Mucosa of stomach (tissue), 1 donor: ENCODE data around the gene KIAA0319L.
"Not testable (repeated sequence)": the region's sequence is repeated elsewhere in the genome, so short reads cannot be mapped to it uniquely, and the experiment has no call there.

Experiments
- H3K27me3 ChIP-seq: one replicate; pipeline ENCODE4 v1.7.0; 2013; ENCODE audit warnings: mild to moderate bottlenecking, low read length; ENCODE audit not compliant: control insufficient read depth, insufficient read depth
- H3K36me3 ChIP-seq: one replicate; pipeline ENCODE4 v1.7.0; 2013; ENCODE audit warnings: low read length; ENCODE audit not compliant: control insufficient read depth, insufficient read depth
- H3K4me1 ChIP-seq: one replicate; pipeline ENCODE4 v1.7.0; 2013; ENCODE audit warnings: mild to moderate bottlenecking, low read length; ENCODE audit not compliant: control insufficient read depth, insufficient read depth
- H3K4me3 ChIP-seq: one replicate; pipeline ENCODE4 v1.7.0; 2013; ENCODE audit warnings: low read length
- H3K9ac ChIP-seq: one replicate; pipeline ENCODE4 v1.7.0; 2013; ENCODE audit warnings: mild to moderate bottlenecking, low read length, moderate library complexity
- H3K9me3 ChIP-seq: one replicate; pipeline ENCODE4 v1.7.0; 2013; ENCODE audit warnings: mild to moderate bottlenecking, low read length, moderate library complexity; ENCODE audit not compliant: control insufficient read depth
- donor health status: Pancreatic carcinoma.

Gene KIAA0319L

DNA sequence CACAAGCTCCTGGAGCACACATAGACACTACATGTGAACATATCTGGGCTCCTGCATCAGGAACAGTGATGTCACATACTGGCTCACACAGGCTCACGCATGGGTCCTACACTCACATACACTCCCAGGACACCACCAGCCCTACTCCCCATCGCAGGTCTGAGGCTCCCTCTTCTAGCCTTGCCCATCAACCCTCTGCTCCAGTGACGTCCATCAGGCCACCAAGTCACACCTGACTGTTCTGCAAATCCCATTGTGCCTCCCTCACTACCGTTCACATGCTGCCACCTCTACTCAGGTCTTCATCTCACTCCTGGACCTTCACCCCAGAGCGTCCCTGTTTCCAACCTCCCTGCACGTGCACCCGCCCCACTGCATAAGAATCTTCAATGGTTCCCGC lies 34.0 kb upstream of the KIAA0319L start:
- no peaks in the 10 kb centered on the region for H3K4me1 ChIP-seq
- no peaks in the 10 kb centered on the region for H3K9me3 ChIP-seq
- H3K4me3 ChIP-seq = no peak overlapping the region
- no peak overlapping the region for H3K9ac ChIP-seq
- H3K36me3 ChIP-seq = no peaks in the 10 kb centered on the region
- no peaks in the 10 kb centered on the region for H3K27me3 ChIP-seq

- Histone ChIP-seq H3K9ac (no peak overlapping the region), H3K36me3 (no peaks in the 10 kb centered on the region), H3K27me3 (no peaks in the 10 kb centered on the region), H3K9me3 (no peaks in the 10 kb centered on the region), H3K4me1 (no peaks in the 10 kb centered on the region), H3K4me3 (no peak overlapping the region)
Measured at GRCh38 chr1:35590476-35591040, 33.4 kb upstream of the KIAA0319L start.

GRCh38 chr1:35589516-35590427 lies 32.6 kb upstream of the KIAA0319L start:
- no peak overlapping the region for H3K4me3 ChIP-seq
- H3K9me3 ChIP-seq = no peaks in the 10 kb centered on the region
- H3K4me1 ChIP-seq = no peaks in the 10 kb centered on the region
- H3K9ac ChIP-seq = no peak overlapping the region
- no peaks in the 10 kb centered on the region for H3K36me3 ChIP-seq
- H3K27me3 ChIP-seq = no peaks in the 10 kb centered on the region

GRCh38 chr1:35588197-35588910 lies 31.2 kb upstream of the KIAA0319L start:
- Histone ChIP-seq H3K9ac (no peak overlapping the region), H3K4me1 (no peaks in the 10 kb centered on the region), H3K4me3 (no peak overlapping the region), H3K36me3 (no peaks in the 10 kb centered on the region), H3K27me3 (no peaks in the 10 kb centered on the region), H3K9me3 (no peaks in the 10 kb centered on the region)

DNA sequence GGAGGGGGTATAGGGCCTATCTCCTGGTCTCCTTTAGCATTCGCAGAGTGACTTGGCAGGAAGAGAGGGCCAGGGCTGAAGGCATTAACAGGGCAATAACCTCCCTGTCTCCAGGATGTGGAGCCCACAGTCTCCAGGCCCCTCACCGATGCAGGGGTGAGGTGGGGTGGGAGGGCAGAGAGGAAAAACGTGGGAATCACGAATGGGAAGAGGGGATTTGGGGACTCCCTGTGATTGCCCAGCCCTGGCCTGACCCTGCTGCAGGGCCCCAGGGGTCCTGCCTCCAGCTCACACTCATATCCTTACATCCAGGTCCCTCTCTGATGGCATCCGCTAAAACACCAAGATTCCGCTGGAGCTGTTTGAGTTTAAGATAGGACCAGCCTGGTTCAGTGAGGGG lies 30.5 kb upstream of the KIAA0319L start:
- no peaks in the 10 kb centered on the region for H3K4me1 ChIP-seq
- H3K36me3 ChIP-seq = no peaks in the 10 kb centered on the region
- no peak overlapping the region for H3K4me3 ChIP-seq
- H3K9me3 ChIP-seq = no peaks in the 10 kb centered on the region
- no peak overlapping the region for H3K9ac ChIP-seq
- H3K27me3 ChIP-seq = no peaks in the 10 kb centered on the region

DNA sequence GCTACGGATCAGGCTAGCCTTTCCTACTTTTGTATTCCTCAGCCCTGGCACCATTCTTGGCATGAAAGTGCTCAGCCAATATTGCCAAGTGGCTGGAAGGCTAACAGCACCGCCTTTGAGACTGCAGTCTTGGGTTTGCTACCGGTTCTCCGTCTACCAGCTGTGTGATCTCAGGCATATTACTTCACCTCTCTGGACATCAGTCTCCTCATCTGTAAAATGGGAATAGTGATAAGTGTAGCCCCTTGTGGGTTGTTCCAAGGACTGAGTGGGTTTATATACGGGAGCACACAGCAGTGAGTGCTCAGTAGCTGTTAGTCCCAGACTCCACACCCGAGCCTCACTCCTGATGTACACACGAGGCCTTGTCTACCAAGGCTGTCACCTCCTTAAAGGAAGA lies 29.6 kb upstream of the KIAA0319L start:
- Histone ChIP-seq H3K27me3 (no peaks in the 10 kb centered on the region), H3K9ac (no peak overlapping the region), H3K36me3 (no peaks in the 10 kb centered on the region), H3K9me3 (no peaks in the 10 kb centered on the region), H3K4me1 (no peaks in the 10 kb centered on the region), H3K4me3 (no peak overlapping the region)

DNA sequence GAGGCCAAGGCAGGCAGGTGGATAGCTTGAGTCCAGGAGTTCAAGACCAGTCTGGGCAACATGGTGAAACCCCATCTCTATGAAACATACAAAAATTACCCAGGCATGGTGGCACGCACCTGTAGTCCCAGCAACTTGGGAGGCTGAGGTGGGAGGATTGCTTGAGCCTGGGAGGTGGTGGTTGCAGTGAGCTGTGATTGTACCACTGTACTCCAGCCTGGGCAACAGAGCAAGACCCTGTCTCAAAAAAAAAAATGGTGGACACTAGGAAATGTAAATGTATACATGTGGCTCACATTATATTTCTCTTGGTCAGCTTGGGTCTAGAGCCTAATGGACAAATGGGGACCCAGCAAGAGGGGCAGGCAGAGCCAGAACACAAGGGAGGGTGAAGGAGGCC lies 28.6 kb upstream of the KIAA0319L start:
- H3K4me3 ChIP-seq, H3K27me3 ChIP-seq, H3K9me3 ChIP-seq, H3K4me1 ChIP-seq, H3K9ac ChIP-seq, H3K36me3 ChIP-seq: not testable (repeated sequence)

- no peak overlapping the region for H3K9ac ChIP-seq
- no peaks in the 10 kb centered on the region for H3K27me3 ChIP-seq
- H3K4me3 ChIP-seq = no peak overlapping the region
- no peaks in the 10 kb centered on the region for H3K4me1 ChIP-seq
- H3K36me3 ChIP-seq = no peaks in the 10 kb centered on the region
- H3K9me3 ChIP-seq = no peaks in the 10 kb centered on the region
Measured at GRCh38 chr1:35585281-35585680, 28.1 kb upstream of the KIAA0319L start.

DNA sequence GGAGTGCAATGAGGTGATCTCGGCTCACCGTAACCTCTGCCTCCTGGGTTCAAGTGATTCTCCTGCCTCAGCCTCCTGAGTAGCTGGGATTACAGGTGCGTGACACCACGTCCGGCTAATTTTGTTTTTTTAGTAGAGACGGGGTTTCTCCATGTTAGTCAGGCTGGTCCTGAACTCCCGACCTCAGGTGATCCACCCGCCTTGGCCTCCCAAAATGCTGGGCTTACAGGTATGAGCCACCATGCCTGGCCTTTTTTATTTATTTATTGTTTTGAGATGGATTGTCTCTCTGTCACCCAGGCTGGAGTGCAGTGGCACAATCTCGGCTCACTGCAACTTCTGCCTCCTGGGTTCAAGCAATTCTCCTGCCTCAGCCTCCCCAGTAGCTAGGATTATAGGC lies 24.4 kb upstream of the KIAA0319L start:
- H3K9me3 ChIP-seq, H3K36me3 ChIP-seq, H3K4me3 ChIP-seq, H3K9ac ChIP-seq: not testable (repeated sequence)
- peaks cover 20% of the 10 kb centered on the region for H3K27me3 ChIP-seq
- H3K4me1 ChIP-seq = peaks cover 13% of the 10 kb centered on the region

DNA sequence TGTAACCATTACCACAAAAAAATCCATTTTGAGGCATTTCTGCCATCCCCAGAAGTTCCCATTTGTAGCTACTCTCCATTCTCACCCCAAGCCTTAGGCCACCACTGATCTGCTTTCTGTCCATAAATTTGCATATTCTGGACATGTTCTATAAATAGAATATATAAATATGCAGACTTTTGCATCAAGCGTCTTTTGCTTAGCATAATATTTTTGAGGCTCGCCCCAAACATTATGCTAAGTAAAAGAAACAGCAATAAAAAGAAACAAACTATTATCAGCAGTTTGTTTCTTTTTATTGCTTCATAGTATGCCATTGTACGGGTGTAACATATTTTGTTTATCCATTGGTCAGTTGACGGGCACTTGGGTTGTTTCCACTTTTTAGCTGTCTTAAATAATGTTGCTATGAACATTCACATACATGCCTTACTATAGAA lies 23.8 kb upstream of the KIAA0319L start:
- Histone ChIP-seq H3K4me1 (peaks cover 13% of the 10 kb centered on the region), H3K9ac (no peak overlapping the region), H3K27me3 (peaks cover 26% of the 10 kb centered on the region), H3K36me3 (no peaks in the 10 kb centered on the region), H3K4me3 (no peak overlapping the region), H3K9me3 (no peaks in the 10 kb centered on the region)

DNA sequence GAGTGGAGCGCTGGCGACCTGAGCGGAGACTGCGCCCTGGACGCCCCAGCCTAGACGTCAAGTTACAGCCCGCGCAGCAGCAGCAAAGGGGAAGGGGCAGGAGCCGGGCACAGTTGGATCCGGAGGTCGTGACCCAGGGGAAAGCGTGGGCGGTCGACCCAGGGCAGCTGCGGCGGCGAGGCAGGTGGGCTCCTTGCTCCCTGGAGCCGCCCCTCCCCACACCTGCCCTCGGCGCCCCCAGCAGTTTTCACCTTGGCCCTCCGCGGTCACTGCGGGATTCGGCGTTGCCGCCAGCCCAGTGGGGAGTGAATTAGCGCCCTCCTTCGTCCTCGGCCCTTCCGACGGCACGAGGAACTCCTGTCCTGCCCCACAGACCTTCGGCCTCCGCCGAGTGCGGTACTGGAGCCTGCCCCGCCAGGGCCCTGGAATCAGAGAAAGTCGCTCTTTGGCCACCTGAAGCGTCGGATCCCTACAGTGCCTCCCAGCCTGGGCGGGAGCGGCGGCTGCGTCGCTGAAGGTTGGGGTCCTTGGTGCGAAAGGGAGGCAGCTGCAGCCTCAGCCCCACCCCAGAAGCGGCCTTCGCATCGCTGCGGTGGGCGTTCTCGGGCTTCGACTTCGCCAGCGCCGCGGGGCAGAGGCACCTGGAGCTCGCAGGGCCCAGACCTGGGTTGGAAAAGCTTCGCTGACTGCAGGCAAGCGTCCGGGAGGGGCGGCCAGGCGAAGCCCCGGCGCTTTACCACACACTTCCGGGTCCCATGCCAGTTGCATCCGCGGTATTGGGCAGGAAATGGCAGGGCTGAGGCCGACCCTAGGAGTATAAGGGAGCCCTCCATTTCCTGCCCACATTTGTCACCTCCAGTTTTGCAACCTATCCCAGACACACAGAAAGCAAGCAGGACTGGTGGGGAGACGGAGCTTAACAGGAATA lies 20.1 kb upstream of the KIAA0319L start:
- Histone ChIP-seq H3K4me1 (peaks cover 37% of the 10 kb centered on the region), H3K36me3 (no peaks in the 10 kb centered on the region), H3K9ac (peak overlapping the region; percentile 51), H3K4me3 (peak overlapping the region; percentile 10), H3K27me3 (peaks cover 61% of the 10 kb centered on the region), H3K9me3 (no peaks in the 10 kb centered on the region)
